ENCODE data around the gene TSHZ1. TPM values are rescaled to one million over a fixed set of nuclear protein-coding genes. Genes with fewer than 3 reads are reported as not detected.

TSHZ1 gene
- total RNA-seq, 1 donor from 2014 or later = 12.7 TPM

GRCh38 chr18:75206452-75207309 is 3.9 kb upstream of the TSHZ1 start:
- H3K9me3 Mint-ChIP-seq = no peaks in the 10 kb centered on the region
- H3K27me3 Mint-ChIP-seq (ENCODE audit: insufficient read depth) = peaks cover 30% of the 10 kb centered on the region
- H3K36me3 Mint-ChIP-seq (ENCODE audit: low read depth) = peaks cover 22% of the 10 kb centered on the region
- peaks cover 45% of the 10 kb centered on the region for H3K4me1 Mint-ChIP-seq (ENCODE audit: low read depth)
- no peak overlapping the region for H3K27ac Mint-ChIP-seq
- H3K4me3 Mint-ChIP-seq = peak overlapping the region; percentile 93
- no peak for DNase-seq (ENCODE audit: low spot score)
- intact Hi-C loops (cut with micrococcal nuclease) = loop anchor here (1.0 to 10.0 kb wide), 6 partner anchors 56 to 1286 kb away; no protein-coding TSS in a partner anchor

- peak overlapping the region; percentile 95 for H3K27ac Mint-ChIP-seq
- DNase-seq (ENCODE audit: low spot score) = peak; percentile 11
These were observed 3.1 kb upstream of the TSHZ1 start for GRCh38 chr18:75207310-75208154.

GRCh38 chr18:75208155-75208835 is 2.3 kb upstream of the TSHZ1 start:
- DNase-seq (ENCODE audit: low spot score) = peak; percentile 30
- peak overlapping the region; percentile 93 for H3K4me3 Mint-ChIP-seq
- no peaks in the 10 kb centered on the region for H3K9me3 Mint-ChIP-seq
- H3K4me1 Mint-ChIP-seq (ENCODE audit: low read depth) = peaks cover 51% of the 10 kb centered on the region
- peaks cover 15% of the 10 kb centered on the region for H3K36me3 Mint-ChIP-seq (ENCODE audit: low read depth)
- peaks cover 37% of the 10 kb centered on the region for H3K27me3 Mint-ChIP-seq (ENCODE audit: insufficient read depth)
- H3K27ac Mint-ChIP-seq = peak overlapping the region; percentile 95
- intact Hi-C loops (cut with micrococcal nuclease) = loop anchor here (2.0 to 10.0 kb wide), 7 partner anchors 54 to 1859 kb away; partner anchors contain the start of gene TIMM21

More at GRCh38 chr18:75207310-75208154, 3.1 kb upstream of the TSHZ1 start:
- Mint-ChIP-seq H3K9me3 (no peaks in the 10 kb centered on the region), H3K4me3 (peak overlapping the region; percentile 93), H3K4me1 (ENCODE audit: low read depth) (peaks cover 48% of the 10 kb centered on the region), H3K36me3 (ENCODE audit: low read depth) (peaks cover 21% of the 10 kb centered on the region), H3K27me3 (ENCODE audit: insufficient read depth) (peaks cover 32% of the 10 kb centered on the region)
- intact Hi-C loops (cut with micrococcal nuclease) = loop anchor here (1.0 to 10.0 kb wide), 9 partner anchors 55 to 1859 kb away; partner anchors contain the start of gene TIMM21

GRCh38 chr18:75208836-75209128 is 1.8 kb upstream of the TSHZ1 start:
- Mint-ChIP-seq H3K27ac (no peak overlapping the region), H3K27me3 (ENCODE audit: insufficient read depth) (peaks cover 35% of the 10 kb centered on the region), H3K9me3 (no peaks in the 10 kb centered on the region), H3K36me3 (ENCODE audit: low read depth) (peaks cover 15% of the 10 kb centered on the region), H3K4me1 (ENCODE audit: low read depth) (peaks cover 55% of the 10 kb centered on the region), H3K4me3 (peak overlapping the region; percentile 30)
- intact Hi-C loops (cut with micrococcal nuclease) = loop anchor here (2.0 to 10.0 kb wide), 7 partner anchors 54 to 1858 kb away; partner anchors contain the start of gene TIMM21
- no peak for DNase-seq (ENCODE audit: low spot score)

- DNase-seq (ENCODE audit: low spot score) = peak; percentile 77
These were observed 1.3 kb upstream of the TSHZ1 start, which contains the start of gene PTGR3 for GRCh38 chr18:75209129-75209950. Gene PTGR3 (minus strand): TSS chr18:75209139. CDS start chr18:75209058, 81 bp downstream.

GRCh38 chr18:75209951-75210258 is 692 bp upstream of the TSHZ1 start:
- Mint-ChIP-seq H3K4me1 (ENCODE audit: low read depth) (peaks cover 62% of the 10 kb centered on the region), H3K9me3 (no peaks in the 10 kb centered on the region), H3K27ac (peak overlapping the region; percentile 98), H3K36me3 (ENCODE audit: low read depth) (peaks cover 18% of the 10 kb centered on the region), H3K27me3 (ENCODE audit: insufficient read depth) (peaks cover 35% of the 10 kb centered on the region), H3K4me3 (peak overlapping the region; percentile 96)
- intact Hi-C loops (cut with micrococcal nuclease) = loop anchor here (1.0 to 10.0 kb wide), 11 partner anchors 37 to 1857 kb away; partner anchors contain the start of gene TIMM21
- no peak for DNase-seq (ENCODE audit: low spot score)

More at GRCh38 chr18:75209129-75209950, 1.3 kb upstream of the TSHZ1 start, which contains the start of gene PTGR3:
- Mint-ChIP-seq H3K27me3 (ENCODE audit: insufficient read depth) (peaks cover 35% of the 10 kb centered on the region), H3K36me3 (ENCODE audit: low read depth) (peaks cover 17% of the 10 kb centered on the region), H3K4me1 (ENCODE audit: low read depth) (peaks cover 60% of the 10 kb centered on the region), H3K4me3 (peak within 1 kb of the TSS; percentile 96), H3K27ac (peak within 1 kb of the TSS; percentile 98), H3K9me3 (no peaks in the 10 kb centered on the region)
- intact Hi-C loops (cut with micrococcal nuclease) = loop anchor here (2.0 to 10.0 kb wide), 7 partner anchors 53 to 1857 kb away; partner anchors contain the start of gene TIMM21

- Mint-ChIP-seq H3K4me3 (peak overlapping the region; percentile 96), H3K9me3 (no peaks in the 10 kb centered on the region), H3K27me3 (ENCODE audit: insufficient read depth) (peaks cover 23% of the 10 kb centered on the region), H3K27ac (peak overlapping the region; percentile 98), H3K4me1 (ENCODE audit: low read depth) (peaks cover 65% of the 10 kb centered on the region), H3K36me3 (ENCODE audit: low read depth) (peaks cover 13% of the 10 kb centered on the region)
- DNase-seq (ENCODE audit: low spot score) = peak; percentile 15
- intact Hi-C loops (cut with micrococcal nuclease) = loop anchor here (10.0 kb wide), 1 partner anchor 1146 kb away; no protein-coding TSS in a partner anchor
These were observed 515 bp downstream of the TSHZ1 start for GRCh38 chr18:75211002-75211621.

- no peak overlapping the region for H3K4me3 Mint-ChIP-seq
- H3K27me3 Mint-ChIP-seq (ENCODE audit: insufficient read depth) = peaks cover 18% of the 10 kb centered on the region
- H3K4me1 Mint-ChIP-seq (ENCODE audit: low read depth) = peaks cover 65% of the 10 kb centered on the region
These were observed 992 bp downstream of the TSHZ1 start for GRCh38 chr18:75211626-75211952.

GRCh38 chr18:75211953-75212750 is 1.6 kb downstream of the TSHZ1 start:
- DNase-seq (ENCODE audit: low spot score) = peak; percentile 16
- Mint-ChIP-seq H3K9me3 (no peaks in the 10 kb centered on the region), H3K4me1 (ENCODE audit: low read depth) (peaks cover 68% of the 10 kb centered on the region), H3K4me3 (peak overlapping the region; percentile 84), H3K27me3 (ENCODE audit: insufficient read depth) (peaks cover 15% of the 10 kb centered on the region), H3K27ac (peak overlapping the region; percentile 61), H3K36me3 (ENCODE audit: low read depth) (peaks cover 13% of the 10 kb centered on the region)
- intact Hi-C loops (cut with micrococcal nuclease) = loop anchor here (10.0 kb wide), 1 partner anchor 1147 kb away; no protein-coding TSS in a partner anchor

More at GRCh38 chr18:75211626-75211952, 992 bp downstream of the TSHZ1 start:
- Mint-ChIP-seq H3K27ac (no peak overlapping the region), H3K36me3 (ENCODE audit: low read depth) (peaks cover 15% of the 10 kb centered on the region), H3K9me3 (no peaks in the 10 kb centered on the region)
- intact Hi-C loops (cut with micrococcal nuclease) = loop anchor here (10.0 kb wide), 1 partner anchor 1147 kb away; no protein-coding TSS in a partner anchor
- DNase-seq (ENCODE audit: low spot score) = no peak

GRCh38 chr18:75212751-75213090 is 2.1 kb downstream of the TSHZ1 start:
- DNase-seq (ENCODE audit: low spot score) = no peak
- H3K27me3 Mint-ChIP-seq (ENCODE audit: insufficient read depth) = peaks cover 9% of the 10 kb centered on the region
- peak overlapping the region; percentile 84 for H3K4me3 Mint-ChIP-seq
- peaks cover 9% of the 10 kb centered on the region for H3K36me3 Mint-ChIP-seq (ENCODE audit: low read depth)
- H3K4me1 Mint-ChIP-seq (ENCODE audit: low read depth) = peaks cover 68% of the 10 kb centered on the region
- H3K9me3 Mint-ChIP-seq = no peaks in the 10 kb centered on the region
- peak overlapping the region; percentile 61 for H3K27ac Mint-ChIP-seq
- intact Hi-C loops (cut with micrococcal nuclease) = loop anchor here (10.0 kb wide), 1 partner anchor 1148 kb away; no protein-coding TSS in a partner anchor

Measured in activated T-helper 1 cell treated with anti-CD3 and anti-CD28 coated beads, Interleukin-12 subunit alpha, Interleukin-12 subunit beta, Interleukin-2, Interleukin-4 antibody, amounts not matched to agents 30 ng/mL and 10 ng/mL and 1 ng/mL, durations not matched to agents 14 hours and 24 hours and 36 hours (primary cell).